ENCODE data around the gene SLC9A8. TPM values are rescaled to one million over a fixed set of nuclear protein-coding genes. Genes with fewer than 3 reads are reported as not detected.

Gene SLC9A8
- total and polyA plus RNA-seq, 9 of the 15 experiments (the other 6 are each of a cell fraction or from before 2014, with no cell fraction given) = 0.56 to 9.7 (median 5.0) TPM

- TF ChIP-seq, protein P1, sequence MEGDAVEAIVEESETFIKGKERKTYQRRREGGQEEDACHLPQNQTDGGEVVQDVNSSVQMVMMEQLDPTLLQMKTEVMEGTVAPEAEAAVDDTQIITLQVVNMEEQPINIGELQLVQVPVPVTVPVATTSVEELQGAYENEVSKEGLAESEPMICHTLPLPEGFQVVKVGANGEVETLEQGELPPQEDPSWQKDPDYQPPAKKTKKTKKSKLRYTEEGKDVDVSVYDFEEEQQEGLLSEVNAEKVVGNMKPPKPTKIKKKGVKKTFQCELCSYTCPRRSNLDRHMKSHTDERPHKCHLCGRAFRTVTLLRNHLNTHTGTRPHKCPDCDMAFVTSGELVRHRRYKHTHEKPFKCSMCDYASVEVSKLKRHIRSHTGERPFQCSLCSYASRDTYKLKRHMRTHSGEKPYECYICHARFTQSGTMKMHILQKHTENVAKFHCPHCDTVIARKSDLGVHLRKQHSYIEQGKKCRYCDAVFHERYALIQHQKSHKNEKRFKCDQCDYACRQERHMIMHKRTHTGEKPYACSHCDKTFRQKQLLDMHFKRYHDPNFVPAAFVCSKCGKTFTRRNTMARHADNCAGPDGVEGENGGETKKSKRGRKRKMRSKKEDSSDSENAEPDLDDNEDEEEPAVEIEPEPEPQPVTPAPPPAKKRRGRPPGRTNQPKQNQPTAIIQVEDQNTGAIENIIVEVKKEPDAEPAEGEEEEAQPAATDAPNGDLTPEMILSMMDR (IDR thresholded peaks at IDR 0.05 in 2 of 3, conservative IDR thresholded peaks at IDR 0.05 in 1 of 3; ENCODE audit: insufficient read depth in 2 of 3, low read depth in 1 of 3, low read length in 3 of 3) = peak; percentile 63 to 83 (median 73)
- TF ChIP-seq SRSF9 (IDR thresholded peaks at IDR 0.05; ENCODE audit: borderline replicate concordance, low read depth, low read length) (no peak), ZBTB12 (CRISPR knock-in tag; IDR thresholded peaks at IDR 0.05) (no peak), MAX (CRISPR knock-in tag; IDR thresholded peaks at IDR 0.05) (no peak), ZNF175 (CRISPR knock-in tag; IDR thresholded peaks at IDR 0.05; ENCODE audit: low read depth) (no peak), U2AF2 (optimal IDR thresholded peaks at IDR 0.05; ENCODE audit: low read depth, low read length) (no peak), SMC3 (conservative IDR thresholded peaks at IDR 0.05; ENCODE audit: insufficient read depth, low read depth, low read length) (peak; percentile 61), KLF16 (IDR thresholded peaks at IDR 0.05) (no peak), MTF1 (CRISPR knock-in tag; IDR thresholded peaks at IDR 0.05; ENCODE audit: borderline replicate concordance) (no peak), ZNF165 (CRISPR knock-in tag; IDR thresholded peaks at IDR 0.05; ENCODE audit: borderline replicate concordance) (no peak), TAF15 (IDR thresholded peaks at IDR 0.05; ENCODE audit: low read depth, low read length) (no peak), THRB (CRISPR knock-in tag; conservative IDR thresholded peaks at IDR 0.05) (no peak)
- TF ChIP-seq, protein P2, sequence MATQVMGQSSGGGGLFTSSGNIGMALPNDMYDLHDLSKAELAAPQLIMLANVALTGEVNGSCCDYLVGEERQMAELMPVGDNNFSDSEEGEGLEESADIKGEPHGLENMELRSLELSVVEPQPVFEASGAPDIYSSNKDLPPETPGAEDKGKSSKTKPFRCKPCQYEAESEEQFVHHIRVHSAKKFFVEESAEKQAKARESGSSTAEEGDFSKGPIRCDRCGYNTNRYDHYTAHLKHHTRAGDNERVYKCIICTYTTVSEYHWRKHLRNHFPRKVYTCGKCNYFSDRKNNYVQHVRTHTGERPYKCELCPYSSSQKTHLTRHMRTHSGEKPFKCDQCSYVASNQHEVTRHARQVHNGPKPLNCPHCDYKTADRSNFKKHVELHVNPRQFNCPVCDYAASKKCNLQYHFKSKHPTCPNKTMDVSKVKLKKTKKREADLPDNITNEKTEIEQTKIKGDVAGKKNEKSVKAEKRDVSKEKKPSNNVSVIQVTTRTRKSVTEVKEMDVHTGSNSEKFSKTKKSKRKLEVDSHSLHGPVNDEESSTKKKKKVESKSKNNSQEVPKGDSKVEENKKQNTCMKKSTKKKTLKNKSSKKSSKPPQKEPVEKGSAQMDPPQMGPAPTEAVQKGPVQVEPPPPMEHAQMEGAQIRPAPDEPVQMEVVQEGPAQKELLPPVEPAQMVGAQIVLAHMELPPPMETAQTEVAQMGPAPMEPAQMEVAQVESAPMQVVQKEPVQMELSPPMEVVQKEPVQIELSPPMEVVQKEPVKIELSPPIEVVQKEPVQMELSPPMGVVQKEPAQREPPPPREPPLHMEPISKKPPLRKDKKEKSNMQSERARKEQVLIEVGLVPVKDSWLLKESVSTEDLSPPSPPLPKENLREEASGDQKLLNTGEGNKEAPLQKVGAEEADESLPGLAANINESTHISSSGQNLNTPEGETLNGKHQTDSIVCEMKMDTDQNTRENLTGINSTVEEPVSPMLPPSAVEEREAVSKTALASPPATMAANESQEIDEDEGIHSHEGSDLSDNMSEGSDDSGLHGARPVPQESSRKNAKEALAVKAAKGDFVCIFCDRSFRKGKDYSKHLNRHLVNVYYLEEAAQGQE (IDR thresholded peaks at IDR 0.05; ENCODE audit: borderline replicate concordance) = peak; percentile 67; the same call in 1 of the 2 replicates
- TF ChIP-seq, protein P2 (CRISPR knock-in tag; IDR thresholded peaks at IDR 0.05; ENCODE audit: low read depth) = no peak
These were observed 33.7 kb downstream of the SLC9A8 start (continued) for GRCh38 chr20:49846206-49846807.

All from K562 (cell line).